ENCODE measurements around the gene POLR2F. TPM values are rescaled to one million over a fixed set of nuclear protein-coding genes. Genes with fewer than 3 reads are reported as not detected.
A peak's percentile ranks its signal among the peaks of the same experiment; 100 is the strongest.
"Not testable (repeated sequence)": the region's sequence is repeated elsewhere in the genome, so short reads cannot be mapped to it uniquely, and the experiment has no call there.

POLR2F gene
- total RNA-seq, 1 donor from 2014 or later, result 204 TPM

DNA sequence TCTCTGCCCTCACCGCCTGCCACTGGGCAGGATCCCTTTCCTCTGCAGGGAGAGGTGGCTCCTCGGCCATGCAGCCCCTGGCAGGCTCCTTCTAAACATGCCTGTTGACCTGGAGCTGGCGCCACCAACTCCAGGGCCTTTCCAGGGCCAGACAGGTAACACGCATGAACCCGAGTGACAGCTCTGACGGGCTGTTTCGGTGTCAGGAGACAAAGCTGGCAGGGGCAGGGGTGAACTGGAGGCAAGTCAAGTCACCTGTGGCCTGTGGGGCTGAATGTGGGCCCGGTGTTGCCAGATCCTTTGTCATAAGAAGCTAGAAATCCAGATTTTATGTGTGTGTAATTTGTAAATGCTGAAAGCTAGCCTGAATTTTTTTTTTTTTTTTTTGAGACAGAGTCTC, 11.4 kb upstream of the POLR2F start:
- TF ChIP-seq, protein P1, sequence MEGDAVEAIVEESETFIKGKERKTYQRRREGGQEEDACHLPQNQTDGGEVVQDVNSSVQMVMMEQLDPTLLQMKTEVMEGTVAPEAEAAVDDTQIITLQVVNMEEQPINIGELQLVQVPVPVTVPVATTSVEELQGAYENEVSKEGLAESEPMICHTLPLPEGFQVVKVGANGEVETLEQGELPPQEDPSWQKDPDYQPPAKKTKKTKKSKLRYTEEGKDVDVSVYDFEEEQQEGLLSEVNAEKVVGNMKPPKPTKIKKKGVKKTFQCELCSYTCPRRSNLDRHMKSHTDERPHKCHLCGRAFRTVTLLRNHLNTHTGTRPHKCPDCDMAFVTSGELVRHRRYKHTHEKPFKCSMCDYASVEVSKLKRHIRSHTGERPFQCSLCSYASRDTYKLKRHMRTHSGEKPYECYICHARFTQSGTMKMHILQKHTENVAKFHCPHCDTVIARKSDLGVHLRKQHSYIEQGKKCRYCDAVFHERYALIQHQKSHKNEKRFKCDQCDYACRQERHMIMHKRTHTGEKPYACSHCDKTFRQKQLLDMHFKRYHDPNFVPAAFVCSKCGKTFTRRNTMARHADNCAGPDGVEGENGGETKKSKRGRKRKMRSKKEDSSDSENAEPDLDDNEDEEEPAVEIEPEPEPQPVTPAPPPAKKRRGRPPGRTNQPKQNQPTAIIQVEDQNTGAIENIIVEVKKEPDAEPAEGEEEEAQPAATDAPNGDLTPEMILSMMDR (IDR thresholded peaks at IDR 0.05), result no peak
- no peaks in the 10 kb centered on the region for H3K27me3 ChIP-seq
- no peaks in the 10 kb centered on the region for H3K9me3 ChIP-seq
- intact Hi-C loops (cut with DNase I), result no loop called here
- no peak for DNase-seq (ENCODE audit: low spot score in 2 of 2)
- peaks cover 36 to 50% of the 10 kb centered on the region in 2 donors for H3K36me3 ChIP-seq
- H3K27ac ChIP-seq, result no peak overlapping the region
- no peaks in the 10 kb centered on the region for H3K4me1 ChIP-seq
- H3K4me3 ChIP-seq, result no peak overlapping the region

DNA sequence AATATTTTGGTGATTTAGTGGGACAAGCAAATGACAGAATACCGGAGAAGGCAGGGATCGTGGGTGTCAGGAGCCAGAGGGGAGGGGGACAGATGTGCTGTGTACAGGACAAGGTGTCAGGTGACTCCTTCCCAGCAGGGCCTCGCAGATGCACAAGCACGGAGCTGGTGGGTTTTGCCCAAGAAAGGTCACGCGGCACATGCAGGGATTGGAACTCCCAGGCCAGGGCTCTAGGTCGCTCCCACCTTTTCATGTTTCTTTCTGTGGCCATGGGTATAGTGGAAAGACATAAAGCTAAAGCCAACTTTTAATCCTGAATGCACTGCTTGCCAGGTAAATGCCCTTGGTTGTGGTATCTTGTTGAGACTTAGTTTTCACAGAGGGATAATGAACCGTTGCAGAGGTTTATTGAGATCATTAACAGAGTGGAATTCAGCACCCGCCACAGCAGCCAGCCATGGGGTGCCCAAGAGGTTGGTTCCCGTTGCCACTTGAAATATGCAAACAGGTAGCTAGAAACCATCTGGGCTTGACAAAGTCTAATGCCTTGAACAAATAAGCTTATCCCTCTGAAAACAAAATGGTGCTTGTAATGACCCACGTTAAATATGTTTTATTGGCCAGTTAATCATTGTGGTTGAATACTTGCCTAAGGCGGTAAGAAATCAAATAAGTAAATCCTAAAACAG, 10.2 kb upstream of the POLR2F start:
- peaks cover 26 to 38% of the 10 kb centered on the region in 2 donors for H3K36me3 ChIP-seq
- TF ChIP-seq, protein P1 (IDR thresholded peaks at IDR 0.05), result no peak
- H3K27ac ChIP-seq, result no peak overlapping the region
- no peaks in the 10 kb centered on the region for H3K4me1 ChIP-seq
- H3K4me3 ChIP-seq, result no peak overlapping the region
- H3K9me3 ChIP-seq, result no peaks in the 10 kb centered on the region
- DNase-seq (ENCODE audit: low spot score in 2 of 2), result no peak
- intact Hi-C loops (cut with DNase I), result no loop called here
- H3K27me3 ChIP-seq, result no peaks in the 10 kb centered on the region

DNA sequence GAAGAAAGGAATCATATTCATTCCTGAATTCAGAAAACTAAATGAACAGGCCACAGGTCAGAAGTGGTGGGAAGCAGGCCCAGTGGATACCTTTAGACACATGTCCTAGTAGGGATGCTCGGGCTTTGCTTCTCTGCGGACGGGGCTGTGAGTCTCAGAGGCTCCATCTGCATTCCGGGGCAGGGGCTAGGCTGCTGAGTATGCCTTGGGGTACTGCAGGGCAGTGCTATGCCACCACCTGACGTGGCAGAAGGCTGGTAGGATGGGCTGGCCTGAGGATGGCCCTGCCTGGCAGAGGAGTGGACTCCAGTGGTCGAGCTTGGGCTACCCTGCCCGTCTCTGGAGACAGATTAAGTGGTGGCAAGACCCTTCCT, 9.7 kb upstream of the POLR2F start:
- Histone ChIP-seq H3K27ac (no peak overlapping the region), H3K27me3 (no peaks in the 10 kb centered on the region), H3K36me3 (peaks cover 26 to 34% of the 10 kb centered on the region in 2 donors), H3K4me1 (no peaks in the 10 kb centered on the region), H3K9me3 (no peaks in the 10 kb centered on the region), H3K4me3 (no peak overlapping the region)
- DNase-seq (ENCODE audit: low spot score in 2 of 2), result no peak
- intact Hi-C loops (cut with DNase I), result no loop called here
- TF ChIP-seq, protein P1 (IDR thresholded peaks at IDR 0.05), result no peak

DNA sequence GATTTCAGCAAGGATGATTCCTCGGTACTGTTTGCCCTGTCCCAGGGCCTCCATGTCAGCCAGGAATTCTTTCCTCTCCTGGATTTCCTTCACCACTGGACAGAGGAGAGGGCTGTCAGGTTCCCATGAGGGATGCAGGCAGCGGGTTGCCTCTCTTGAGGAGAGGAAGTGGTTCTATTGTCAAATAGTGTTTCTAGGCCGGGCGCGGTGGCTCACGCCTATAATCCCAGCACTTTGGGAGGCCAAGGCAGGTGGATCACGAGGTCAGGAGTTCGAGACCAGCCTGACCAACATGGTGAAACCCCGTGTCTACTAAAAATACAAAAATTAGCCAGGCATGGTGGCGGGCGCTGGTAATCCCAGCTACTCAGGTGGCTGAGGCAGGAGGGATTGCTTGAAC, 9.1 kb upstream of the POLR2F start:
- H3K27me3 ChIP-seq; intact Hi-C loops (cut with DNase I); H3K27ac ChIP-seq; DNase-seq (ENCODE audit: low spot score in 2 of 2); H3K4me3 ChIP-seq; H3K4me1 ChIP-seq; H3K9me3 ChIP-seq: not testable (repeated sequence)
- H3K36me3 ChIP-seq, result peaks cover 25 to 28% of the 10 kb centered on the region in 2 donors

DNA sequence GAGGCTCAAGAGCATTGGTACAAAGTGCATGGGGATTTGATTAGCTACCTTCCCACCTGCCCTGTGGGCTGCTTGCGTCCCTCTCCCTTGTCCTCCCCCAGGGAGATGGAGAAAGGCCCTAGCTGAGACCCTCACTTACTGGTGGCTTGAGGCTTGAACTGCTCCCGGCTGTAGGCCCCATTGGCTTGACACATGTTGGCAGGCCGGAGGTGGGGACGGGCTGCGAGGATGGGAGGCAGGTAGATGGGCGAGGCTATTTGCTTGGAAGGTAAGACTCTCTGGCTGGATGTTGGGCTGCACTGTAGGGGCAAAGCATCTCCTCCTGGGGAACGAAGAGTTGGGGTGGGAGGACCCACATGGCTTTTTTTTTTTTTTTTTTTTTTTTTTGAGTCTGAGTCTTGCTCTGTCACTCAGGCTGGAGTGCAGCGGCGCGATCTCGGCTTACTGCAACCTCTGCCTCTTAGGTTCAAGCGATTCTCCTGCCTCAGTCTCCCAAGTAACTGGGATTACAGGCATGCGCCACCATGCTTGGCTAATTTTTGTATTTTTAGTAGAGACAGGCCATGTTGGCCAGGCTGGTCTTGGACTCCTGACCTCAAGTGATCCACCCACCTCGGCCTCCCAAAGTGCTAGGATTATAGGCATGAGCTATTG, 6.2 kb upstream of the POLR2F start:
- H3K9me3 ChIP-seq; H3K27ac ChIP-seq; H3K27me3 ChIP-seq; intact Hi-C loops (cut with DNase I); H3K4me1 ChIP-seq; H3K4me3 ChIP-seq; H3K36me3 ChIP-seq; DNase-seq (ENCODE audit: low spot score in 2 of 2): not testable (repeated sequence)

DNA sequence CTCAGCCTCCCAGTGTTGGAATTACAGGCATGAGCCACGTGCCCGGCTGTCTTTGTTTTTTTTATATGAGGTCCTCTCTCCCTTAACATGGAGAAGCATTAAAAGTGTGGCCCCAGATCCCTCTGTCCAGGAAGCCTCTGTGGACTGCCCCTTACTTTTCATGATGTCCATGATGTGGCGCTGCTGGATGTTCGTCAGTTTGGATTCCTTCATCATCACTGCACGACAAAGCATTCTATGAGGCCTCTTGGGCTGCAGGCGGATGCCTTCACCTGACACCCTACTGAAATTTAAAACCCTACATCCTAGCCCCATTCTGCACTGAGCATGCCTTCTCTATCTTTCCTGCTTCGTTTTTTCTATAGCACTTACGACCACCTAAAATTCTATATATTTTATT, 2.2 kb upstream of the POLR2F start:
- TF ChIP-seq, protein P1 (IDR thresholded peaks at IDR 0.05), result no peak
- Histone ChIP-seq H3K4me1 (peaks cover 2 to 15% of the 10 kb centered on the region in 2 donors), H3K4me3 (no peak overlapping the region), H3K9me3 (no peaks in the 10 kb centered on the region), H3K36me3 (peaks cover 0 to under 1% of the 10 kb centered on the region in 2 donors), H3K27me3 (no peaks in the 10 kb centered on the region), H3K27ac (no peak overlapping the region)
- intact Hi-C loops (cut with DNase I), result loop anchor here (5.0 kb wide), 1 partner anchor 606 kb away; no protein-coding TSS in a partner anchor
- DNase-seq (ENCODE audit: low spot score in 2 of 2), result no peak

DNA sequence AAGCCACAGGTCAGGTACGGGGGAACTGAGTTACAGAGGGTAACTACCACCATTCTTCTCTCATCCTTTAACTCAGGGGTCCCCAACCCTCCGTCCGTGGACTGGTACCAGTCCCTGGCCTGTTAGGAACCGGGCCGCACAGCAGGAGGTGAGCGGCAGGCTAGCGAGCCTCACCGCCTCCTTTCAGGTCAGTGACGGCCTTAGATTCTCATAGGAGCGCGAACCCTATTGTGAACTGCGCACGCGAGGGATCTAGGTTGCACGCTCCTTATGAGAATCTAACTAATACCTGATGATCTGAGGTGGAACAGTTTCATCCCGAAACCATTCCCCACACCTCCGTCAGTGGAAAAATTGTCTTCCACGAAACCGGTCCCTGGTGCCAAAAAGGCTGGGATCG, 870 bp upstream of the POLR2F start:
- intact Hi-C loops (cut with DNase I), result loop anchor here (1.0 to 5.0 kb wide), 2 partner anchors 46 to 605 kb away; partner anchors contain the start of gene MICALL1
- H3K27ac ChIP-seq; H3K27me3 ChIP-seq; H3K9me3 ChIP-seq; DNase-seq (ENCODE audit: low spot score in 2 of 2): not testable (repeated sequence)
- Histone ChIP-seq H3K4me3 (peak overlapping the region; percentile 73 to 95), H3K36me3 (peaks cover 10% of the 10 kb centered on the region in 2 donors), H3K4me1 (peaks cover 2 to 15% of the 10 kb centered on the region in 2 donors)

Measured in ascending aorta (tissue), 2 donors.